ENCODE data around the gene CAMKK2. TPM values are rescaled to one million over a fixed set of nuclear protein-coding genes. Genes with fewer than 3 reads are reported as not detected.

The CAMKK2 gene
- polyA plus RNA-seq, 1 experiment = 35.8 TPM

- DNase-seq (ENCODE audit: low read depth) = no peak
- Histone ChIP-seq H3K27me3 (ENCODE audit: control insufficient read depth, insufficient read depth, low read length) (no peaks in the 10 kb centered on the region), H3K4me3 (ENCODE audit: low read depth, low read length) (no peak overlapping the region), H3K36me3 (ENCODE audit: control insufficient read depth, insufficient read depth, low read length) (no peaks in the 10 kb centered on the region)
- no peak for TF ChIP-seq CTCF (IDR thresholded peaks at IDR 0.05; ENCODE audit: insufficient read depth, low read depth, low read length)
- ChIA-PET CTCF (no interaction called here), POLR2A (no interaction called here)
Measured at GRCh38 chr12:121188227-121188626, 108.3 kb downstream of the CAMKK2 start.

Other genes with a start within 250 kb of the CAMKK2 start
- 0.13 and 0.20 TPM in 2 replicates for gene P2RX7, start 163.8 kb downstream of the CAMKK2 start, polyA plus RNA-seq (2011; rRNA removed)
- gene P2RX4, start 86.6 kb downstream of the CAMKK2 start, polyA plus RNA-seq (2011; rRNA removed) = 22.9 and 25.8 TPM in 2 replicates
- 159 and 194 TPM in 2 replicates for gene ANAPC5, start 55.7 kb upstream of the CAMKK2 start, polyA plus RNA-seq (2011; rRNA removed)
- 51.0 and 80.3 TPM in 2 replicates for gene RNF34, start 103.4 kb upstream of the CAMKK2 start, polyA plus RNA-seq (2011; rRNA removed)